H1 (cell line): ENCODE measurements around the gene PCDHGB3. TPM values are rescaled to one million over a fixed set of nuclear protein-coding genes. Genes with fewer than 3 reads are reported as not detected.

Experiments used
- CTCF ChIA-PET: fragments of 300-600 bp; sonication (Branson Sonifier 250); formaldehyde crosslinking; loops from one replicate; lab custom pipeline; 2021; ENCODE audit not compliant: partially characterized antibody; lab: Charles Lee
- POLR2A ChIA-PET: fragments of 300-600 bp; sonication (Branson Sonifier 250); formaldehyde crosslinking; loops from one replicate; lab custom pipeline; 2021; ENCODE audit warnings: inconsistent platforms; ENCODE audit not compliant: partially characterized antibody; lab: Charles Lee
- DNase-seq, 2 experiments: peaks; one replicate each; pipeline versions ENCODE4 v3.0.0 to v3.0.0-alpha.2; 2010 to 2022; ENCODE audit warnings: low spot score in 2 of 2, low read depth in 1 of 2, mixed read lengths in 1 of 2
- FAIRE-seq: peaks from 2 replicates; lab custom pipeline; 2011; peaks lifted over from hg19 to GRCh38; lab: Jason Lieb, UNC
- H2AFZ ChIP-seq: 2 replicates; pipeline ENCODE4 v1.8.1; 2012; ENCODE audit warnings: low read length, inconsistent platforms
- H2AK5ac ChIP-seq: 2 replicates; pipeline ENCODE4 v1.6.1; 2013; ENCODE audit warnings: low read depth, low read length
- H2BK120ac ChIP-seq: replicated peaks from 2 replicates; pipeline ENCODE3; 2013; ENCODE audit warnings: low read depth, low read length, inconsistent platforms
- H2BK12ac ChIP-seq: 2 replicates; pipeline ENCODE4 v1.6.1; 2013; ENCODE audit warnings: low read depth, low read length
- H2BK15ac ChIP-seq: 2 replicates; pipeline ENCODE4 v1.6.1; 2013; ENCODE audit warnings: low read length
- H2BK20ac ChIP-seq: 2 replicates; pipeline ENCODE4 v1.6.1; 2013; ENCODE audit warnings: low read length
- H2BK5ac ChIP-seq: 2 replicates; pipeline ENCODE4 v1.6.1; 2013; ENCODE audit warnings: low read depth, low read length
- H3K14ac ChIP-seq: 2 replicates; pipeline ENCODE4 v1.6.1; 2013; ENCODE audit warnings: inconsistent platforms; ENCODE audit not compliant: insufficient read length
- H3K18ac ChIP-seq: 2 replicates; pipeline ENCODE4 v1.6.1; 2013; ENCODE audit warnings: low read length; ENCODE audit errors: extremely low read depth
- H3K23ac ChIP-seq: 2 replicates; pipeline ENCODE4 v1.6.1; 2013; ENCODE audit warnings: inconsistent platforms; ENCODE audit not compliant: insufficient read length
- H3K23me2 ChIP-seq: 2 replicates; pipeline ENCODE4 v1.6.1; 2013; ENCODE audit warnings: low read depth, low read length
- H3K27ac ChIP-seq: 2 replicates; pipeline ENCODE4 v1.6.1; 2011; ENCODE audit warnings: low read depth, low read length, inconsistent platforms
- H3K27me3 ChIP-seq, 4 experiments: replicated peaks in 1 of 4; 1 replicate in 1 of 4; 2 replicates in 3 of 4; pipeline versions ENCODE4 v1.6.1 to v1.8.1; 2011 to 2013; ENCODE audit warnings: low read length in 3 of 4, mild to moderate bottlenecking in 3 of 4, inconsistent platforms in 2 of 4, mixed read lengths in 2 of 4, moderate library complexity in 1 of 4; ENCODE audit not compliant: control insufficient read depth in 3 of 4, insufficient read depth in 3 of 4; ENCODE audit errors: extremely low read depth in 1 of 4
- H3K36me3 ChIP-seq, 4 experiments: 2 replicates each; pipeline versions ENCODE4 v1.6.1 to v1.8.1; 2011 to 2013; ENCODE audit warnings: mild to moderate bottlenecking in 4 of 4, low read length in 3 of 4, moderate library complexity in 2 of 4, control low read depth in 1 of 4, inconsistent platforms in 1 of 4; ENCODE audit not compliant: insufficient read depth in 4 of 4, control insufficient read depth in 2 of 4
- H3K4ac ChIP-seq: replicated peaks from 2 replicates; pipeline ENCODE3; 2013; ENCODE audit warnings: low read length, low read depth, mixed read lengths, inconsistent platforms; ENCODE audit not compliant: insufficient read length
- H3K4me1 ChIP-seq, 4 experiments: replicated peaks in 1 of 4; 1 replicate in 1 of 4; 2 replicates in 3 of 4; pipeline versions ENCODE4 v1.6.1 to v1.8.1; 2011 to 2013; ENCODE audit warnings: low read length in 3 of 4, inconsistent platforms in 2 of 4, mixed read lengths in 1 of 4; ENCODE audit not compliant: insufficient read depth in 4 of 4, control insufficient read depth in 3 of 4
- H3K4me2 ChIP-seq, 2 experiments: 2 replicates each; pipeline versions ENCODE4 v1.6.1 to v1.8.1; 2011 to 2013; ENCODE audit warnings: low read depth in 2 of 2, low read length in 2 of 2, control low read depth in 1 of 2, inconsistent platforms in 1 of 2, mild to moderate bottlenecking in 1 of 2; ENCODE audit not compliant: insufficient read depth in 1 of 2
- H3K4me3 ChIP-seq, 4 experiments: fragments of 200-600, 300-600 bp in 1 of 4; sonication (generic), shearing (Covaris generic), sonication (Bioruptor Twin) in 1 of 4; 2 replicates each; pipeline versions ENCODE4 v1.5.1 to v1.8.1; 2011 to 2016; ENCODE audit warnings: low read length in 4 of 4, low read depth in 3 of 4, control low read depth in 2 of 4, inconsistent platforms in 2 of 4, mild to moderate bottlenecking in 2 of 4, mixed read lengths in 1 of 4, moderate library complexity in 1 of 4; ENCODE audit not compliant: insufficient read depth in 2 of 4; ENCODE audit errors: extremely low read depth in 1 of 4
- H3K56ac ChIP-seq: replicated peaks from 2 replicates; pipeline ENCODE3; 2013; ENCODE audit warnings: low read depth, mild to moderate bottlenecking, mixed read lengths, low read length, inconsistent platforms; ENCODE audit not compliant: insufficient read length
- H3K79me1 ChIP-seq: 2 replicates; pipeline ENCODE4 v1.6.1; 2013; ENCODE audit warnings: low read depth, low read length, control low read depth
- H3K79me2 ChIP-seq, 2 experiments: 2 replicates each; pipeline versions ENCODE4 v1.6.1 to v1.8.1; 2012 to 2013; ENCODE audit warnings: low read length in 2 of 2, mild to moderate bottlenecking in 2 of 2, inconsistent platforms in 1 of 2; ENCODE audit not compliant: insufficient read depth in 2 of 2, control insufficient read depth in 1 of 2
- H3K9ac ChIP-seq, 4 experiments: replicated peaks in 1 of 4; 1 replicate in 1 of 4; 2 replicates in 3 of 4; pipeline versions ENCODE4 v1.6.1 to v1.8.1; 2011 to 2013; ENCODE audit warnings: low read depth in 3 of 4, low read length in 3 of 4, control low read depth in 2 of 4, mild to moderate bottlenecking in 2 of 4, moderate library complexity in 2 of 4, inconsistent platforms in 1 of 4; ENCODE audit errors: extremely low read depth in 1 of 4
- H3K9me3 ChIP-seq, 2 experiments: 2 replicates each; pipeline versions ENCODE4 v1.6.1 to v1.8.1; 2012 to 2013; ENCODE audit warnings: mild to moderate bottlenecking in 2 of 2, moderate library complexity in 2 of 2, control low read depth in 1 of 2, inconsistent platforms in 1 of 2, low read depth in 1 of 2, low read length in 1 of 2, mixed read lengths in 1 of 2; ENCODE audit not compliant: insufficient read depth in 2 of 2
- H4K20me1 ChIP-seq, 2 experiments: replicated peaks in 1 of 2; 2 replicates each; pipeline versions ENCODE3 to v1.8.1; 2011 to 2013; ENCODE audit warnings: inconsistent platforms in 2 of 2, low read length in 2 of 2, mild to moderate bottlenecking in 1 of 2; ENCODE audit not compliant: insufficient read depth in 2 of 2, control insufficient read depth in 1 of 2
- H4K5ac ChIP-seq: 2 replicates; pipeline ENCODE4 v1.6.1; 2013; ENCODE audit warnings: low read length, low read depth, mixed read lengths, inconsistent platforms; ENCODE audit not compliant: insufficient read length
- H4K8ac ChIP-seq: 2 replicates; pipeline ENCODE4 v1.8.0; 2013; ENCODE audit warnings: mild to moderate bottlenecking, moderate library complexity, low read length, inconsistent platforms; ENCODE audit not compliant: insufficient read depth; ENCODE audit errors: extremely low read depth
- H4K91ac ChIP-seq: replicated peaks from 2 replicates; pipeline ENCODE3; 2013; ENCODE audit warnings: low read length, mixed read lengths, inconsistent platforms; ENCODE audit not compliant: insufficient read length
- ATF3 ChIP-seq: IDR thresholded peaks from 2 replicates; pipeline ENCODE4 v1.6.1; 2011; ENCODE audit warnings: low read depth, mild to moderate bottlenecking, low read length; ENCODE audit not compliant: insufficient read depth
- BCL11A ChIP-seq, 2 experiments: IDR thresholded peaks; one replicate each; pipeline ENCODE4 v1.6.1; 2011; ENCODE audit warnings: low read depth in 2 of 2, low read length in 2 of 2, mild to moderate bottlenecking in 2 of 2
- SIRT6 ChIP-seq: IDR thresholded peaks from one replicate; pipeline ENCODE4 v1.7.1; 2012; ENCODE audit warnings: low read length, inconsistent platforms
- SRF ChIP-seq: IDR thresholded peaks from 2 replicates; pipeline ENCODE4 v1.6.1; 2011; ENCODE audit warnings: mild to moderate bottlenecking, low read depth, low read length, moderate library complexity
- WGBS, 2 experiments: shearing (Covaris generic) in 1 of 2; methylation state at CpG; one replicate each; pipeline versions ENCODE4 v1.1.6 to v1.1.7; 2013 to 2015; ENCODE audit warnings: low lambda C conversion rate in 2 of 2, mixed read lengths in 2 of 2, inconsistent platforms in 1 of 2, low coverage in 1 of 2, missing lambda C conversion rate in 1 of 2; ENCODE audit not compliant: insufficient replicate concordance in 2 of 2, insufficient coverage in 1 of 2, insufficient read length in 1 of 2; ENCODE audit errors: extremely low coverage in 1 of 2, missing lambda C conversion rate in 1 of 2; 5-methylcytosine and 5-hydroxymethylcytosine counted together
- polyA plus RNA-seq, 7 experiments: library from polyadenylated mRNA; depleted of rRNA in 3 of 7; stranded (reverse) in 5 of 7; unstranded in 2 of 7; fragments of >200 nt in 5 of 7; fragments of 200-250 nt in 2 of 7; gene quantifications; 1 replicate in 5 of 7; 2 replicates in 1 of 7; 4 replicates in 1 of 7; pipeline versions ENCODE4 v1.2.1 to v1.2.3, GENCODE V29; 2011 to 2013; ENCODE audit warnings: missing spikeins in 2 of 7, mixed read lengths in 2 of 7
- total RNA-seq: library from RNA; stranded (reverse); fragmentation: NEBNext Ultra II Directional; extraction: Animal tissue kit (Norgen Biotek cat#: 25700); gene quantifications from 2 replicates; pipeline ENCODE4 v1.2.1, GENCODE V29; 2021

The PCDHGB3 gene
- total and polyA plus RNA-seq, 2 of the 8 experiments (the other 6 are each of a cell fraction or from before 2014, with no cell fraction given), result 1.6 to 1.9 TPM

- Histone ChIP-seq H3K23me2 (no peaks in the 10 kb centered on the region), H3K56ac (no peak overlapping the region), H4K91ac (no peak overlapping the region), H3K79me1 (no peaks in the 10 kb centered on the region), H2BK15ac (no peak overlapping the region), H2AK5ac (no peak overlapping the region), H3K14ac (no peak overlapping the region), H4K5ac (no peak overlapping the region), H2BK120ac (no peak overlapping the region), H2BK5ac (no peak overlapping the region), H2BK20ac (no peak overlapping the region), H3K9me3 (peaks cover 32 to 50% of the 10 kb centered on the region in 2 experiments), H3K4me3 (no peak overlapping the region), H3K4ac (no peak overlapping the region), H3K23ac (no peak overlapping the region), H3K4me2 (no peak overlapping the region), H2AFZ (no peak overlapping the region), H3K79me2 (no peaks in the 10 kb centered on the region), H2BK12ac (no peak overlapping the region), H3K9ac (no peak overlapping the region), H3K4me1 (0 out of 7 replicates have a peak, but pooled peaks cover 0 to 1% (median 0%) of the 10 kb centered on the region in 4 experiments), H3K36me3 (peaks cover 0 to 13% (median 4%) of the 10 kb centered on the region in 4 experiments; a peak in 4 of 8 replicates), H3K27me3 (no peaks in the 10 kb centered on the region), H4K20me1 (no peaks in the 10 kb centered on the region), H3K27ac (no peak overlapping the region), H4K8ac (no peak overlapping the region), H3K18ac (no peak overlapping the region)
- DNase-seq (no peak), FAIRE-seq (no peak)
- ChIA-PET POLR2A (interaction anchor here (0.7 kb wide), 1 partner anchor 163 kb away, joined by 3 read pairs; no protein-coding TSS in a partner anchor), CTCF (interaction anchor here (0.8 to 4.4 kb wide), 34 partner anchors 8 to 280 kb away, joined by 3 to 28 read pairs (median 5); partner anchors contain the start of genes PCDHB10, PCDHB14, PCDHB15 and PCDHB2)
- no peak for TF ChIP-seq ATF3
- no peak for TF ChIP-seq SRF
- TF ChIP-seq SIRT6, result no peak
- TF ChIP-seq BCL11A (IDR thresholded peaks at IDR 0.05; ENCODE audit: low read depth in 2 of 2, low read length in 2 of 2), result no peak
- 95% methylated on average over 5 of the region's 5 CpGs; no CpG with 5 or more reads in 1 of the 2 experiments for WGBS, 2 experiments
These were observed 13.9 kb upstream of the PCDHGB3 start for GRCh38 chr5:141356133-141356532.
